ENCODE results near the gene BMP2.

BMP2 gene

DNA sequence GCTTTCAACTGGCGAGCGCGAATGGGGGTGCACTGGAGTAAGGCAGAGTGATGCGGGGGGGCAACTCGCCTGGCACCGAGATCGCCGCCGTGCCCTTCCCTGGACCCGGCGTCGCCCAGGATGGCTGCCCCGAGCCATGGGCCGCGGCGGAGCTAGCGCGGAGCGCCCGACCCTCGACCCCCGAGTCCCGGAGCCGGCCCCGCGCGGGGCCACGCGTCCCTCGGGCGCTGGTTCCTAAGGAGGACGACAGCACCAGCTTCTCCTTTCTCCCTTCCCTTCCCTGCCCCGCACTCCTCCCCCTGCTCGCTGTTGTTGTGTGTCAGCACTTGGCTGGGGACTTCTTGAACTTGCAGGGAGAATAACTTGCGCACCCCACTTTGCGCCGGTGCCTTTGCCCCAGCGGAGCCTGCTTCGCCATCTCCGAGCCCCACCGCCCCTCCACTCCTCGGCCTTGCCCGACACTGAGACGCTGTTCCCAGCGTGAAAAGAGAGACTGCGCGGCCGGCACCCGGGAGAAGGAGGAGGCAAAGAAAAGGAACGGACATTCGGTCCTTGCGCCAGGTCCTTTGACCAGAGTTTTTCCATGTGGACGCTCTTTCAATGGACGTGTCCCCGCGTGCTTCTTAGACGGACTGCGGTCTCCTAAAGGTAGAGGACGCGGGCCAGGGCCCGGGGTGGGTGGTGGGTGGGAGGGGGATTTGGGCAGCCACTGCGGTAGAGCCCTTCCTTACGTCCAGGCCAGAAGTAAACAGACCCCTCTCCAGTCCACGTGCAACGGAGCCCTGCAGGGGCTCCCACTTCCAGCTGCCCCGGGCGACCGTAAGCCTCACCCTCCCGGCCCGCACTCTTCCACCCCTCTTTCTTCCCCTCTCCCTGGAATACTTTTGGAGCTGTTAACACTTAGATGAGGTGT, 998 bp downstream of the BMP2 start:
- H3K27ac ChIP-seq (ENCODE audit: low read length) = no peak overlapping the region
- H3K36me3 ChIP-seq (ENCODE audit: control insufficient read depth, insufficient read depth, low read length) = no peaks in the 10 kb centered on the region
- no CpG with 5 or more reads among the region's 70 CpGs for WGBS (ENCODE audit: insufficient coverage, insufficient read length)
- peaks cover 5% of the 10 kb centered on the region for H3K4me1 ChIP-seq (ENCODE audit: control insufficient read depth, insufficient read depth, low read length)
- no peak for DNase-seq (ENCODE audit: low read depth, low spot score)
- H3K4me3 ChIP-seq (ENCODE audit: low read length) = peak overlapping the region; percentile 88
- H3K27me3 ChIP-seq (ENCODE audit: control insufficient read depth, insufficient read depth, low read length) = peaks cover 12% of the 10 kb centered on the region; the same call in 1 of the 2 replicates
- H3K9me3 ChIP-seq (ENCODE audit: control insufficient read depth, insufficient read depth, low read length) = no peaks in the 10 kb centered on the region

DNA sequence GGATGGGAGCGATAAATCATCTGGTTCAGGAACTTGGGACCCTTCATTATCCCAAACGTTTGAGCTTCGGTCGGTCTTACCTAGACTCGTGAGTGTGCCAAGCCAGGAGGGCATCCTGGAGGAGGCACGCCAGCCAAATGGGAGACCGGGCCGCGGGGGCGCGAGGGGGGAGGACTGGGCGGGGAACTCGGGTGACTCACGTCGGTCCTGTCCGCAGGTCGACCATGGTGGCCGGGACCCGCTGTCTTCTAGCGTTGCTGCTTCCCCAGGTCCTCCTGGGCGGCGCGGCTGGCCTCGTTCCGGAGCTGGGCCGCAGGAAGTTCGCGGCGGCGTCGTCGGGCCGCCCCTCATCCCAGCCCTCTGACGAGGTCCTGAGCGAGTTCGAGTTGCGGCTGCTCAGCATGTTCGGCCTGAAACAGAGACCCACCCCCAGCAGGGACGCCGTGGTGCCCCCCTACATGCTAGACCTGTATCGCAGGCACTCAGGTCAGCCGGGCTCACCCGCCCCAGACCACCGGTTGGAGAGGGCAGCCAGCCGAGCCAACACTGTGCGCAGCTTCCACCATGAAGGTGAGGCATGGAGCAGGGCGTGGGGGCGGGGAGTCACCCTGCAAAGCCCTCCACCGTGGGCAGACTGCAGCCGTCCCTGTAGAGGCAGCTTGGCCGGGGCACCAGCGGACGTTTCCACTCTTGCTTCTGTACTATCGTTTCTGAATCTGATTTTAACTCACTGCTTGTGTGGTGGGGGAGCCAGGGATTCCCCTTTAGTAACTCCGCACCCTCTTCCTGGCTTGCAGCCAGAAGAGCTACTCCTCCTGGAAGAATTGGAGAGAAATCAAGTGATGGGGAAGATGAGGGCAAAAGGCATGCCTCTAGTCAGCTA, 2.7 kb downstream of the BMP2 start:
- Histone ChIP-seq H3K36me3 (ENCODE audit: control insufficient read depth, insufficient read depth, low read length) (no peaks in the 10 kb centered on the region), H3K4me3 (ENCODE audit: low read length) (peak overlapping the region; percentile 40; the same call in 1 of the 2 replicates), H3K27me3 (ENCODE audit: control insufficient read depth, insufficient read depth, low read length) (peaks cover 12% of the 10 kb centered on the region; the same call in 1 of the 2 replicates), H3K4me1 (ENCODE audit: control insufficient read depth, insufficient read depth, low read length) (peaks cover 1% of the 10 kb centered on the region), H3K9me3 (ENCODE audit: control insufficient read depth, insufficient read depth, low read length) (no peaks in the 10 kb centered on the region), H3K27ac (ENCODE audit: low read length) (no peak overlapping the region)
- no peak for DNase-seq (ENCODE audit: low read depth, low spot score)
- no CpG with 5 or more reads among the region's 55 CpGs for WGBS (ENCODE audit: insufficient coverage, insufficient read length)

DNA sequence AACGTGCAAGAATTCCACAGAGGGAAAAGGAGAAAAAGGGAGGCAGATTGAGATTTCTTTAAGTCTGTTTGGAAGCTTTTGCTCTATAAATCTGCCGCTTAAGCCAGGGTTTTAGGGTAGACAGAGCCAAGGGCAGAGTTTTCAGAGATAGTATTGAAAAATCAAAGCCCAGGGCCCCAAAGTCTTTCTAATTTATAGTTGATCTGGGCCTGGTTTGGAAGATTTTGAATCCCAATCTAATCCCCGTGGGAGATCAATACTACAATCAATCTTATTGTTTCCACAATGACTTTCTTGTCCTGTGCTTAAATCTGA, 3.3 kb downstream of the BMP2 start:
- peaks cover 12% of the 10 kb centered on the region; the same call in 1 of the 2 replicates for H3K27me3 ChIP-seq (ENCODE audit: control insufficient read depth, insufficient read depth, low read length)
- peaks cover 1% of the 10 kb centered on the region for H3K4me1 ChIP-seq (ENCODE audit: control insufficient read depth, insufficient read depth, low read length)
- no peak overlapping the region; the same call in 1 of the 2 replicates for H3K4me3 ChIP-seq (ENCODE audit: low read length)
- WGBS (ENCODE audit: insufficient coverage, insufficient read length) = no CpG with 5 or more reads among the region's 3 CpGs
- H3K9me3 ChIP-seq (ENCODE audit: control insufficient read depth, insufficient read depth, low read length) = no peaks in the 10 kb centered on the region
- no peak for DNase-seq (ENCODE audit: low read depth, low spot score)
- H3K36me3 ChIP-seq (ENCODE audit: control insufficient read depth, insufficient read depth, low read length) = no peaks in the 10 kb centered on the region
- H3K27ac ChIP-seq (ENCODE audit: low read length) = no peak overlapping the region

DNA sequence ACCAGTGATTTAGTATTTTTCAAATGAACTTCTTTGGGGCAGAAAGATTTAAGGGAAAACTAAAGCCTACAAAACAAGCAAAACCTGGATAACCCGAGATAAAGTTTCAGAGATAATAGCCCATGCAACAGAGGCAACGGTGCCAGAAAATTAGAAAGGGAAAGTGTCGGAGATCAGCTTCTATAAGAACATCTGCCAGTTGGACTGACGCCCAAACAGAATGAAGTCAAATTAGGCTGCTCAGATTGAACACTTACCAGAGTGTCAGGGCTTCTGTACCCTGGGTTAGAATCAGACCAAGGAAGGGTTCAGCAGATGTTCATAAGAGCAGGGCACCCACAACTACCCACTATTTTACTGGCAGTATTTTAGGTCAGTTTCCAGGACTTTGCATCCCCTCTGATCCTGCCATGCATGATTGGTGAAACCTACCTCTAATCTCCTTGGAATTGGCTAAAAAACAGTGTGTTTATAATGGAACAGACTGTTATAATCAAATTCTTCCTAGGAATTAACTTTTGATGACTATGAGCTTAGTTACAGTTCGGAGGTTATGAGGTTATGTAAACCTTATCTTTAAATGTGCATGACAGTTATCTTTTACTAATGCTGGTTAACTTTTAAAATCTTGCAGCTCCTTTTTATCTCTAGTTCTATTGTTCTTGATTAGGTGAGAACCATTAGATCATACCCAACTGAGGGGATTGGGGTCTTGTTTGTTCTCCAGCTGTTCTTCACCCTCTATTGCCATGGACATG, 13.1 kb downstream of the BMP2 start:
- WGBS (ENCODE audit: insufficient coverage, insufficient read length) = no CpG with 5 or more reads among the region's 5 CpGs
- H3K27me3 ChIP-seq (ENCODE audit: control insufficient read depth, insufficient read depth, low read length) = no peaks in the 10 kb centered on the region
- no peaks in the 10 kb centered on the region for H3K4me1 ChIP-seq (ENCODE audit: control insufficient read depth, insufficient read depth, low read length)
- no peak for DNase-seq (ENCODE audit: low read depth, low spot score)
- no peaks in the 10 kb centered on the region for H3K9me3 ChIP-seq (ENCODE audit: control insufficient read depth, insufficient read depth, low read length)
- H3K36me3 ChIP-seq (ENCODE audit: control insufficient read depth, insufficient read depth, low read length) = no peaks in the 10 kb centered on the region
- H3K27ac ChIP-seq (ENCODE audit: low read length) = no peak overlapping the region
- no peak overlapping the region for H3K4me3 ChIP-seq (ENCODE audit: low read length)

DNA sequence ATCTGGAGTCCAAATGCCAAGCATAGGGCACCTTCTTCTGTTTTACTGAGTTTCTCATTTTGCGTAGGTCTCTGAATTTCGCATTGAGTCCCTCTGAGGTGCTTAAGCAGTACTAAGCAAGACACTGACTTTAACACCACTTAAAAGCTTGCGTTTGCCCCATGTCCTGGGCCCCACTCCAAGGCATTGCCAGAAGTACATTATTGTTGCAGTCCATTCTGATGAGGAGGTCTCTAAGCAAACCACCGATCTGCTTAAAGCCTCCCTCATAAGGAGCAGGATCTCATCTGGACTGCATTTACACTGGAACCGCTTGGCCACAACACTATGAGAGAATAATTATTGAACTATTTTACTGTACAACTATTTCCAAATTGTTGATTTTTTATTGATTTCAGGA, 16.3 kb downstream of the BMP2 start:
- no peaks in the 10 kb centered on the region for H3K36me3 ChIP-seq (ENCODE audit: control insufficient read depth, insufficient read depth, low read length)
- no peaks in the 10 kb centered on the region for H3K4me1 ChIP-seq (ENCODE audit: control insufficient read depth, insufficient read depth, low read length)
- no peak overlapping the region for H3K27ac ChIP-seq (ENCODE audit: low read length)
- no peak for DNase-seq (ENCODE audit: low read depth, low spot score)
- H3K27me3 ChIP-seq (ENCODE audit: control insufficient read depth, insufficient read depth, low read length) = no peaks in the 10 kb centered on the region
- no peak overlapping the region for H3K4me3 ChIP-seq (ENCODE audit: low read length)
- whole genome bisulfite sequencing (ENCODE audit: insufficient coverage, insufficient read length) = no CpG with 5 or more reads among the region's 5 CpGs
- no peaks in the 10 kb centered on the region for H3K9me3 ChIP-seq (ENCODE audit: control insufficient read depth, insufficient read depth, low read length)

DNA sequence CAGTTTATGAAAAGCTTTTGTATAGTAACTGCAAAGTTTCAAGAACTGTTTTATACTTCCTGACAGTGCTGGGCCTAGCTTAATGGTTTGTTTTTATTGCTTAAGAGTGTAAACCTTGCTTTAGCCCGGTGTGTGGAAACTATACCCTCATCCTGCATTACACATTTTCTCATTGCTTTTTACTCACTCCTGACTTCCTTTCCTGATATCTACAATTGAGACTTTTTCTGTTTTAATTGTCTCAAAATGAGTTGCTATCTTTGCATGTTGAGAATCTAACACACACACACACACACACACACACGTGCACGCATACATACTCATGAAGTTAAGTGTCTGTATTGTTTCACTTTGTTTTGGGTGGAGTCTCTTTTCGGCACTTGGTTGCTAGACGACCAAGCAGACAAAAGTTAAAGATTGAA, 16.7 kb downstream of the BMP2 start:
- no peak overlapping the region for H3K27ac ChIP-seq (ENCODE audit: low read length)
- DNase-seq (ENCODE audit: low read depth, low spot score) = no peak
- WGBS (ENCODE audit: insufficient coverage, insufficient read length) = no CpG with 5 or more reads among the region's 5 CpGs
- no peaks in the 10 kb centered on the region for H3K36me3 ChIP-seq (ENCODE audit: control insufficient read depth, insufficient read depth, low read length)
- no peak overlapping the region for H3K4me3 ChIP-seq (ENCODE audit: low read length)
- no peaks in the 10 kb centered on the region for H3K27me3 ChIP-seq (ENCODE audit: control insufficient read depth, insufficient read depth, low read length)
- H3K9me3 ChIP-seq (ENCODE audit: control insufficient read depth, insufficient read depth, low read length) = no peaks in the 10 kb centered on the region
- H3K4me1 ChIP-seq (ENCODE audit: control insufficient read depth, insufficient read depth, low read length) = no peaks in the 10 kb centered on the region

DNA sequence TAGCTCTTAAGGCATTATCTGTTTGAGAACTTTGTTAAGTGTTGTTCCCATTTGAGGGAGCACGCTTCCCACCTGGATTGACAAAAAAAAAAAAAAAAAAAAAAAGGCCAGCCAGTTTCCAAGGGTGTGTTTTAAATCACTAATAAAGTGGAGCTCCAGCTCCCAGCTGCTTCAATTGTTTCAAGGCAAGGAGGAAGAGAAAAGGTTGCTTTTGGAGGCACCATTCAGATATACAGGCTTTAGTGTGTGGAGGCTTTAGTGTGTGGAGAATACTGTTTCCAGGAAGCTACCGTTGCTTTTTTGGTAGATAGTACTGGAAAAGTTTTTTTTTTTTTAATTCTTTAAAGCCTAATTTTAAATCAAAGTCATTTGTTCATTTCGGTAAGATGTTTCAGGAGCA, 17.3 kb downstream of the BMP2 start:
- WGBS (ENCODE audit: insufficient coverage, insufficient read length) = no CpG with 5 or more reads among the region's 3 CpGs
- DNase-seq (ENCODE audit: low read depth, low spot score) = no peak
- no peak overlapping the region for H3K27ac ChIP-seq (ENCODE audit: low read length)
- H3K9me3 ChIP-seq (ENCODE audit: control insufficient read depth, insufficient read depth, low read length) = no peaks in the 10 kb centered on the region
- H3K4me3 ChIP-seq (ENCODE audit: low read length) = no peak overlapping the region
- no peaks in the 10 kb centered on the region for H3K4me1 ChIP-seq (ENCODE audit: control insufficient read depth, insufficient read depth, low read length)
- H3K36me3 ChIP-seq (ENCODE audit: control insufficient read depth, insufficient read depth, low read length) = no peaks in the 10 kb centered on the region
- no peaks in the 10 kb centered on the region for H3K27me3 ChIP-seq (ENCODE audit: control insufficient read depth, insufficient read depth, low read length)

DNA sequence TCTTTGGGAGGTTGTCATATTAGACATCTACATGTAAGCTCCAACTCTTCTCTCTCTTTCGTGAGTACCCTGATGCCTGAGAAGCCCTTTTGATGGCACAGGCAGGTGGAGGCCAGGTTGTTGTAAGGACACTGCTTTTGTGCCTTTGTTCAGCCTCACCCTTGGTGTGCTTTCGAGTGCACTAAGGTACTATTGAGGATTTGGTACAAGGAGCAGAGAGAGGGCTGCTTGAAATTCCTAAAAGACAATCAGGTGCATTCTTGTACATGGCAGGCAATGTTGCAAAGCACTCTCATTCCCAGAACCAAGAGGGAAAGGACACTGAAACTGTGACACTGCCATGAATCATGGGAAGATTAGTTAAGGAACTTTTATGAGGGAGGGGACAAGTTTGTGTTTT, 19.1 kb downstream of the BMP2 start:
- no peak overlapping the region for H3K4me3 ChIP-seq (ENCODE audit: low read length)
- no CpG with 5 or more reads among the region's 2 CpGs for WGBS (ENCODE audit: insufficient coverage, insufficient read length)

DNA sequence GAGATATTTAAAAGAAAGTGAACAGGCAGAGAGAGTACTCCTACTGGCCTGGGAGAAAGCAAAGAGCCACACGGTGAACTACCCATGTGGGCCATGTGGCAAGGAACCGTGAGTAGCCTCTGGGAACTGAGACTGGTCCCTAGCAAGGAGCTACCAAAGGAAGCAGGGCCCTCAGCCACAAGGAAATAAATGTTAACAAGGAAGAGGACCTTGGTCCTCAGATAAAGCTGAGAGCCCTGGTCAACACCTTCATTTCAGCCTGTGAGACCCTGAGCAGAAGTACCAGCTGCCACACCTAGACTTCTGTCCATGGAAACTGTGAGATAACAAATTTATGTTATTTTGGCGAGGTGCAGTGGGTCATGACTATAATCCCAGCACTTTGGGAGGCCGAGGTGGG, 25.3 kb downstream of the BMP2 start:
- WGBS (ENCODE audit: insufficient coverage, insufficient read length) = no CpG with 5 or more reads among the region's 4 CpGs
- no peak for DNase-seq (ENCODE audit: low read depth, low spot score)
- no peak overlapping the region for H3K27ac ChIP-seq (ENCODE audit: low read length)
- H3K36me3 ChIP-seq (ENCODE audit: control insufficient read depth, insufficient read depth, low read length) = no peaks in the 10 kb centered on the region
- no peaks in the 10 kb centered on the region for H3K4me1 ChIP-seq (ENCODE audit: control insufficient read depth, insufficient read depth, low read length)
- H3K9me3 ChIP-seq (ENCODE audit: control insufficient read depth, insufficient read depth, low read length) = no peaks in the 10 kb centered on the region
- H3K4me3 ChIP-seq (ENCODE audit: low read length) = no peak overlapping the region
- H3K27me3 ChIP-seq (ENCODE audit: control insufficient read depth, insufficient read depth, low read length) = no peaks in the 10 kb centered on the region

More for the DNA sequence above, 19.1 kb downstream of the BMP2 start:
- Histone ChIP-seq H3K27ac (ENCODE audit: low read length) (no peak overlapping the region), H3K27me3 (ENCODE audit: control insufficient read depth, insufficient read depth, low read length) (no peaks in the 10 kb centered on the region), H3K4me1 (ENCODE audit: control insufficient read depth, insufficient read depth, low read length) (no peaks in the 10 kb centered on the region), H3K36me3 (ENCODE audit: control insufficient read depth, insufficient read depth, low read length) (no peaks in the 10 kb centered on the region), H3K9me3 (ENCODE audit: control insufficient read depth, insufficient read depth, low read length) (no peaks in the 10 kb centered on the region)
- no peak for DNase-seq (ENCODE audit: low read depth, low spot score)

DNA sequence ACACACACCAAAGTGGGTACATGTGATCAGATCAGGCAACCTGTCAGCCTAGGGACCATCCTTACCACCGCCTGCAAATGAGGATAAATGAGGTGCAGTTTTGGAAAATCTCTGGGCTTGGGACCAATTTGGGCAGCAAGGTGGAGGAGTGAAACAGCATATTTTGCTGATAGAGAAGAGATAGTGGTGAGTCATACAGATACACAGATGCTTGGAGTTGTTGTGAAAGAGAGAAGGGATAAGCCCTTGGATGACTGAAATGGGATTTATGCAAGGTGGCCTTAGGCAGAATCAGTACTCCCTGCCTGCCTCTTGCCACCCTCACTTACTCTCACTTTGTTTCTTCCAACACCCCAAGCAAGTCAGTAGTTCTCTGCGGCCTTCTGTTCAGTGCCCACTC, 34.7 kb downstream of the BMP2 start:
- WGBS (ENCODE audit: insufficient coverage, insufficient read length) = no CpG with 5 or more reads among the region's 2 CpGs
- no peaks in the 10 kb centered on the region for H3K4me1 ChIP-seq (ENCODE audit: control insufficient read depth, insufficient read depth, low read length)
- no peaks in the 10 kb centered on the region for H3K36me3 ChIP-seq (ENCODE audit: control insufficient read depth, insufficient read depth, low read length)
- H3K27ac ChIP-seq (ENCODE audit: low read length) = no peak overlapping the region
- no peaks in the 10 kb centered on the region for H3K9me3 ChIP-seq (ENCODE audit: control insufficient read depth, insufficient read depth, low read length)
- H3K27me3 ChIP-seq (ENCODE audit: control insufficient read depth, insufficient read depth, low read length) = no peaks in the 10 kb centered on the region
- no peak overlapping the region for H3K4me3 ChIP-seq (ENCODE audit: low read length)
- DNase-seq (ENCODE audit: low read depth, low spot score) = no peak

All from iPS DF 6.9 (cell line).